Keratinocyte (primary cell): ENCODE measurements around the gene MEGF10. TPM values are rescaled to one million over a fixed set of nuclear protein-coding genes. Genes with fewer than 3 reads are reported as not detected.

Experiments
- DNase-seq: peaks from one replicate; pipeline ENCODE4 v3.0.0-alpha.2; 2011; ENCODE audit warnings: low read depth, missing footprints, low spot score
- FAIRE-seq: peaks from 2 replicates; lab custom pipeline; 2011; peaks lifted over from hg19 to GRCh38; lab: Jason Lieb, UNC
- H2AFZ ChIP-seq: 2 replicates; pipeline ENCODE4 v1.6.0; 2012; ENCODE audit warnings: low read length, control low read depth, inconsistent platforms; ENCODE audit not compliant: control insufficient read depth
- H3K27ac ChIP-seq: 2 replicates; pipeline ENCODE4 v1.5.1; 2011; ENCODE audit warnings: low read length; ENCODE audit not compliant: control insufficient read depth, insufficient read depth
- H3K27me3 ChIP-seq: 3 replicates; pipeline ENCODE4 v1.6.0; 2011; ENCODE audit warnings: low read length; ENCODE audit not compliant: control insufficient read depth, insufficient read depth; ENCODE audit errors: extremely low read depth
- H3K36me3 ChIP-seq, 2 experiments: 2 replicates in 1 of 2; 3 replicates in 1 of 2; pipeline ENCODE4 v1.5.1; 2011; ENCODE audit warnings: low read length in 2 of 2, mild to moderate bottlenecking in 1 of 2; ENCODE audit not compliant: control insufficient read depth in 2 of 2, insufficient read depth in 2 of 2; ENCODE audit errors: extremely low read depth in 1 of 2
- H3K4me1 ChIP-seq: 3 replicates; pipeline ENCODE4 v1.5.1; 2011; ENCODE audit warnings: low read length; ENCODE audit not compliant: control insufficient read depth, insufficient read depth; ENCODE audit errors: extremely low read depth
- H3K4me2 ChIP-seq: 3 replicates; pipeline ENCODE4 v1.6.0; 2011; ENCODE audit warnings: low read depth, low read length; ENCODE audit not compliant: control insufficient read depth, insufficient read depth; ENCODE audit errors: extremely low read depth
- H3K4me3 ChIP-seq, 3 experiments: fragments of 200-600 bp in 1 of 3; sonication (generic) in 1 of 3; 2 replicates in 2 of 3; 3 replicates in 1 of 3; pipeline ENCODE4 v1.5.1; 2011 to 2016; ENCODE audit warnings: low read length in 3 of 3, mild to moderate bottlenecking in 3 of 3, control low read depth in 2 of 3, inconsistent platforms in 1 of 3, low read depth in 1 of 3, mixed read lengths in 1 of 3, mixed run types in 1 of 3, moderate library complexity in 1 of 3; ENCODE audit not compliant: control insufficient read depth in 2 of 3, insufficient read depth in 2 of 3; ENCODE audit errors: extremely low read depth in 1 of 3
- H3K79me2 ChIP-seq: 2 replicates; pipeline ENCODE4 v1.6.0; 2012; ENCODE audit warnings: low read length; ENCODE audit not compliant: control insufficient read depth, insufficient read depth
- H3K9ac ChIP-seq: 3 replicates; pipeline ENCODE4 v1.6.0; 2011; ENCODE audit warnings: low read length; ENCODE audit not compliant: control insufficient read depth, insufficient read depth; ENCODE audit errors: extremely low read depth
- H3K9me1 ChIP-seq: 3 replicates; pipeline ENCODE4 v1.6.0; 2011; ENCODE audit warnings: low read length; ENCODE audit not compliant: control insufficient read depth, insufficient read depth; ENCODE audit errors: extremely low read depth
- H3K9me3 ChIP-seq: 2 replicates; pipeline ENCODE4 v1.5.1; 2012; ENCODE audit warnings: low read depth, low read length; ENCODE audit not compliant: control insufficient read depth
- H4K20me1 ChIP-seq: 3 replicates; pipeline ENCODE4 v1.6.0; 2011; ENCODE audit warnings: low read length; ENCODE audit not compliant: control insufficient read depth, insufficient read depth; ENCODE audit errors: extremely low read depth
- CTCF ChIP-seq, 3 experiments: IDR thresholded peaks in 1 of 3; conservative IDR thresholded peaks in 1 of 3; optimal IDR thresholded peaks in 1 of 3; 2 replicates in 2 of 3; 3 replicates in 1 of 3; pipeline versions ENCODE3 to v1.5.1; 2011; ENCODE audit warnings: low read length in 3 of 3, mild to moderate bottlenecking in 3 of 3, moderate library complexity in 2 of 3, control low read depth in 1 of 3, inconsistent platforms in 1 of 3; ENCODE audit not compliant: insufficient read depth in 2 of 3; ENCODE audit errors: extremely low read depth in 1 of 3
- EZH2 ChIP-seq: IDR thresholded peaks from one replicate; pipeline ENCODE4 v1.6.1; 2012; ENCODE audit warnings: inconsistent platforms, mild to moderate bottlenecking, low read length, moderate library complexity
- dilution Hi-C: fragments of 300-500 bp; cut with MboI; formaldehyde crosslinking; loops from one replicate; pipeline ENCODE4 v1.7.0; 2020; ENCODE audit warnings: low sequenced_read_pairs; ENCODE audit not compliant: extremely low pct_ligation_motif_present
- polyA minus RNA-seq, 3 experiments: library from RNA; depleted of rRNA, polyadenylated mRNA; stranded (reverse); fragments of >200 nt; gene quantifications; 1 replicate in 1 of 3; 2 replicates in 1 of 3; 3 replicates in 1 of 3; pipeline ENCODE4 v1.2.3, GENCODE V29; 2011
- polyA plus RNA-seq, 5 experiments: library from polyadenylated mRNA; depleted of rRNA in 3 of 5; stranded (reverse) in 3 of 5; stranded (forward) in 1 of 5; unstranded in 1 of 5; fragments of >200 nt; gene quantifications; 1 replicate in 1 of 5; 2 replicates in 3 of 5; 3 replicates in 1 of 5; pipeline versions ENCODE4 v1.2.1 to v1.2.3, GENCODE V29; 2011 to 2012; ENCODE audit warnings: missing spikeins in 2 of 5, low read depth in 1 of 5, low replicate concordance in 1 of 5

The MEGF10 gene
- polyA plus RNA-seq (not detected in 3 replicates), polyA minus RNA-seq (0.06 TPM in 1 of 3 replicates, not detected in the others)
- polyA plus RNA-seq (2011; ENCODE audit: low read depth) = not detected
- not detected in 2 replicates for polyA plus RNA-seq (2011; cell fraction: cytosol; rRNA removed)
- polyA plus RNA-seq (2011; cell fraction: nucleus; rRNA removed) = not detected in 2 replicates
- polyA plus RNA-seq (2012; ENCODE audit: low replicate concordance) = not detected in 2 replicates
- polyA minus RNA-seq (2011; cell fraction: cytosol; rRNA and poly(A)+ RNA removed) = not detected
- polyA minus RNA-seq (2011; cell fraction: nucleus; rRNA and poly(A)+ RNA removed) = not detected in 2 replicates

GRCh38 chr5:127290019-127290945 is at the start of gene MEGF10:
MEGF10 (plus strand) TSS chr5:127290796; CDS start chr5:127331309, 40,513 bp downstream.
- Histone ChIP-seq H3K4me2 (peak within 1 kb of the TSS; percentile 48), H2AFZ (no peak within 1 kb of the TSS), H3K36me3 (no peaks in the 10 kb centered on the region), H3K4me1 (no peaks in the 10 kb centered on the region), H3K27me3 (peaks cover 33% of the 10 kb centered on the region), H3K9ac (no peak within 1 kb of the TSS), H3K27ac (no peak within 1 kb of the TSS), H4K20me1 (no peaks in the 10 kb centered on the region), H3K9me1 (no peaks in the 10 kb centered on the region), H3K79me2 (no peaks in the 10 kb centered on the region), H3K4me3 (peak within 1 kb of the TSS in 2 of 3 experiments; percentile 11 to 29), H3K9me3 (no peaks in the 10 kb centered on the region)
- DNase-seq = no peak
- dilution Hi-C loops = no loop called here
- no peak for FAIRE-seq
- no peak for TF ChIP-seq EZH2
- TF ChIP-seq CTCF (optimal IDR thresholded peaks at IDR 0.05 in 1 of 3, IDR thresholded peaks at IDR 0.05 in 1 of 3, conservative IDR thresholded peaks at IDR 0.05 in 1 of 3; ENCODE audit: extremely low read depth in 1 of 3, insufficient read depth in 2 of 3, low read length in 3 of 3) = peak; percentile 67 to 79 (median 69)

DNA sequence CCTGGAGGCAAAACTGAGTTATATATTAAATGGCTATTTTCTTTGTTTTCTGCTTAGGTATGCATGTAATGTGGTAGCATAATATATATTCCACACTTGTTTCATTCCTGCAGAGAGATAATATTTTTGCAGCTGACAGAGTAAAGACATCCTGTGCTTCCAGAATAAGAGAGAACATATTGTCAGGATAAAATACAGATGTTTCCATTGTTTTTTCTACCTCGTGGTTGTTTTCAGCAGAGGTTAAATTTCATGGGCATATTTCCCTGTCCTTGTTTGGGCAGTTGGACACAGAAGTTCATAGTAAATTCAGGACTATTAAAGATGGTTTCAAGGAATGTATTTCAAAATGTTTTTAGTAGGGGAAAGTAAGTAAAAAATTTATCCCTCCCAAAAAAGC is 47.6 kb upstream of the MEGF10 start:
- Histone ChIP-seq H2AFZ (no peak overlapping the region), H3K27ac (no peak overlapping the region), H3K79me2 (no peaks in the 10 kb centered on the region), H3K9ac (no peak overlapping the region), H3K4me1 (no peaks in the 10 kb centered on the region), H3K4me3 (no peak overlapping the region), H4K20me1 (no peaks in the 10 kb centered on the region), H3K36me3 (no peaks in the 10 kb centered on the region), H3K27me3 (no peaks in the 10 kb centered on the region), H3K9me3 (no peaks in the 10 kb centered on the region), H3K4me2 (no peak overlapping the region), H3K9me1 (no peaks in the 10 kb centered on the region)
- TF ChIP-seq CTCF (optimal IDR thresholded peaks at IDR 0.05 in 1 of 3, IDR thresholded peaks at IDR 0.05 in 1 of 3, conservative IDR thresholded peaks at IDR 0.05 in 1 of 3; ENCODE audit: extremely low read depth in 1 of 3, insufficient read depth in 2 of 3, low read length in 3 of 3) = no peak
- no peak for TF ChIP-seq EZH2
- FAIRE-seq = no peak
- DNase-seq = no peak
- dilution Hi-C loops = no loop called here
